SK-N-SH (cell line): ENCODE results near the gene OR51A7. TPM values are rescaled to one million over a fixed set of nuclear protein-coding genes. Genes with fewer than 3 reads are reported as not detected.

Source experiments
- CTCF ChIA-PET: fragments of 300-600, 350-600 bp; formaldehyde crosslinking; extraction: SDS; loops from one replicate; lab custom pipeline; 2021; lab: Yijun Ruan, JAX
- POLR2A ChIA-PET: fragments of 350-600 bp; sonication (Branson Sonifier 250); formaldehyde crosslinking; extraction: SDS; loops from one replicate; lab custom pipeline; 2020; ENCODE audit warnings: antibody characterized with exemption, inconsistent platforms; lab: Yijun Ruan, JAX
- DNase-seq: peaks from one replicate; pipeline ENCODE4 v3.0.0; 2012
- H2AFZ ChIP-seq: fragments of 200-600 bp; sonication (generic); 2 replicates; pipeline ENCODE4 v1.8.1; 2016; ENCODE audit warnings: antibody characterized with exemption, mild to moderate bottlenecking, low read depth
- H3F3A ChIP-seq: fragments of 200-600 bp; sonication (generic); replicated peaks from 2 replicates; pipeline ENCODE3; 2016; ENCODE audit warnings: antibody characterized with exemption, mild to moderate bottlenecking; ENCODE audit not compliant: insufficient read depth
- H3K27ac ChIP-seq, 2 experiments: fragments of 200-500 bp in 1 of 2; fragments of 200-600 bp in 1 of 2; sonication (Bioruptor generic) in 1 of 2; sonication (generic), shearing (Covaris generic) in 1 of 2; 2 replicates each; pipeline versions ENCODE4 v1.5.1 to v1.6.1; 2014 to 2016; ENCODE audit warnings: low read depth in 2 of 2, inconsistent platforms in 1 of 2, low read length in 1 of 2, mild to moderate bottlenecking in 1 of 2, mixed read lengths in 1 of 2
- H3K27me3 ChIP-seq: fragments of 200-600 bp; sonication (generic), shearing (Covaris generic); 2 replicates; pipeline ENCODE4 v1.6.1; 2016; ENCODE audit warnings: mixed run types; ENCODE audit not compliant: insufficient read depth
- H3K36me3 ChIP-seq, 2 experiments: fragments of 200-500 bp in 1 of 2; fragments of 200-600 bp in 1 of 2; sonication (Bioruptor generic) in 1 of 2; sonication (generic) in 1 of 2; replicated peaks in 1 of 2; 2 replicates each; pipeline versions ENCODE3 to v1.5.1; 2014 to 2016; ENCODE audit warnings: low read length in 1 of 2, mild to moderate bottlenecking in 1 of 2; ENCODE audit not compliant: insufficient read depth in 2 of 2, control insufficient read depth in 1 of 2
- H3K4me1 ChIP-seq, 2 experiments: fragments of 200-500 bp in 1 of 2; fragments of 200-600 bp in 1 of 2; sonication (Bioruptor generic) in 1 of 2; sonication (generic), shearing (Covaris generic) in 1 of 2; 2 replicates each; pipeline versions ENCODE4 v1.5.1 to v1.6.1; 2014 to 2016; ENCODE audit warnings: low read depth in 1 of 2, low read length in 1 of 2, mixed run types in 1 of 2; ENCODE audit not compliant: insufficient read depth in 2 of 2, control insufficient read depth in 1 of 2
- H3K4me2 ChIP-seq: fragments of 200-600 bp; sonication (generic), shearing (Covaris generic); 2 replicates; pipeline ENCODE4 v1.6.1; 2017; ENCODE audit warnings: mixed run types
- H3K4me3 ChIP-seq, 2 experiments: fragments of 200-500 bp in 1 of 2; fragments of 200-600 bp in 1 of 2; sonication (Bioruptor generic) in 1 of 2; sonication (generic), shearing (Covaris generic) in 1 of 2; 2 replicates each; pipeline versions ENCODE4 v1.5.1 to v1.8.1; 2014 to 2016; ENCODE audit warnings: low read depth in 2 of 2, inconsistent platforms in 1 of 2, low read length in 1 of 2, mild to moderate bottlenecking in 1 of 2, mixed read lengths in 1 of 2, moderate library complexity in 1 of 2
- H3K79me2 ChIP-seq: fragments of 200-600 bp; sonication (generic); 2 replicates; pipeline ENCODE4 v1.8.1; 2017; ENCODE audit warnings: mild to moderate bottlenecking; ENCODE audit not compliant: insufficient read depth
- H3K9ac ChIP-seq: fragments of 200-600 bp; sonication (generic); 2 replicates; pipeline ENCODE4 v1.6.1; 2017; ENCODE audit warnings: mixed run types
- H3K9me2 ChIP-seq: fragments of 200-600 bp; sonication (generic); 2 replicates; pipeline ENCODE4 v1.6.1; 2017; ENCODE audit warnings: mixed run types
- H3K9me3 ChIP-seq: fragments of 200-600 bp; sonication (generic); 2 replicates; pipeline ENCODE4 v1.6.1; 2017; ENCODE audit warnings: mixed run types, mild to moderate bottlenecking, moderate library complexity
- H4K20me1 ChIP-seq: fragments of 200-600 bp; sonication (generic); 2 replicates; pipeline ENCODE4 v1.6.1; 2017; ENCODE audit warnings: mild to moderate bottlenecking, mixed run types; ENCODE audit not compliant: insufficient read depth
- EP300 ChIP-seq, 2 experiments: IDR thresholded peaks; 2 replicates each; pipeline versions ENCODE4 v1.4.0 to v1.6.1; 2012; ENCODE audit warnings: borderline replicate concordance in 1 of 2, low read depth in 1 of 2, low read length in 1 of 2
- EZH2phosphoT487 ChIP-seq: fragments of 200-600 bp; sonication (generic); IDR thresholded peaks from 2 replicates; pipeline ENCODE4 v1.6.1; 2017; ENCODE audit warnings: low read depth, mixed run types, mild to moderate bottlenecking, antibody characterized with exemption, moderate library complexity, borderline replicate concordance
- FOSL2 ChIP-seq: IDR thresholded peaks from 2 replicates; pipeline ENCODE4 v1.4.0; 2012; ENCODE audit warnings: low read depth, mild to moderate bottlenecking, moderate library complexity, borderline replicate concordance
- FOXJ3 ChIP-seq: sonication (generic); formaldehyde crosslinking; IDR thresholded peaks from 2 replicates; pipeline ENCODE4 v1.5.1; 2020; ENCODE audit warnings: mild to moderate bottlenecking, missing genetic modification reagents
- GATA2 ChIP-seq: sonication (generic); formaldehyde crosslinking; IDR thresholded peaks from 2 replicates; pipeline ENCODE4 v1.5.0; 2020; ENCODE audit warnings: mild to moderate bottlenecking, missing genetic modification reagents
- JUND ChIP-seq: IDR thresholded peaks from 2 replicates; pipeline ENCODE4 v1.4.0; 2012
- MEF2A ChIP-seq: IDR thresholded peaks from 2 replicates; pipeline ENCODE4 v1.4.0; 2012; ENCODE audit warnings: low read depth, borderline replicate concordance
- MXI1 ChIP-seq: IDR thresholded peaks from 2 replicates; pipeline ENCODE4 v1.6.1; 2012; ENCODE audit warnings: mild to moderate bottlenecking, low read depth, low read length, improper control_type of control experiment
- NRF1 ChIP-seq: IDR thresholded peaks from 2 replicates; pipeline ENCODE4 v1.6.1; 2012; ENCODE audit warnings: low read depth, mild to moderate bottlenecking, low read length
- RAD21 ChIP-seq: IDR thresholded peaks from 2 replicates; pipeline ENCODE4 v1.6.1; 2012; ENCODE audit warnings: mild to moderate bottlenecking, low read length
- RCOR1 ChIP-seq: fragments of 150-350 bp; IDR thresholded peaks from 2 replicates; pipeline ENCODE4 v1.6.1; 2017; ENCODE audit warnings: antibody characterized with exemption, low read length
- TEAD4 ChIP-seq: IDR thresholded peaks from 2 replicates; pipeline ENCODE4 v1.4.0; 2012; ENCODE audit warnings: mild to moderate bottlenecking, borderline replicate concordance; ENCODE audit not compliant: insufficient read depth
- WGBS: methylation state at CpG from one replicate; pipeline ENCODE4 v1.1.6; 2017; ENCODE audit warnings: low lambda C conversion rate; 5-methylcytosine and 5-hydroxymethylcytosine counted together
- polyA plus RNA-seq, 3 experiments: library from polyadenylated mRNA; depleted of rRNA; stranded (reverse); fragments of >200 nt; gene quantifications; 2 replicates each; pipeline ENCODE4 v1.2.3, GENCODE V29; 2012
- TF ChIP-seq, protein P1 (sequence below): fragments of 150-350 bp; IDR thresholded peaks from 2 replicates; pipeline ENCODE4 v1.6.1; 2016; ENCODE audit warnings: mild to moderate bottlenecking, low read depth, low read length
- TF ChIP-seq, protein P2 (sequence below): fragments of 200-600 bp; sonication (generic); IDR thresholded peaks from 2 replicates; pipeline ENCODE4 v1.6.1; 2017; ENCODE audit warnings: antibody characterized with exemption, mild to moderate bottlenecking, moderate library complexity
- TF ChIP-seq, protein P3 (sequence below): fragments of 150-350 bp; IDR thresholded peaks from 2 replicates; pipeline ENCODE4 v1.6.1; 2017; ENCODE audit warnings: antibody characterized with exemption, low read length, low read depth, borderline replicate concordance
- TF ChIP-seq, protein P4 (sequence below): IDR thresholded peaks from 2 replicates; pipeline ENCODE4 v1.4.0; 2012; ENCODE audit warnings: low read depth
- TF ChIP-seq, protein P5 (sequence below): IDR thresholded peaks from 2 replicates; pipeline ENCODE4 v1.4.0; 2012; ENCODE audit warnings: low read depth, borderline replicate concordance

The OR51A7 gene
- polyA plus RNA-seq, 1 of the 3 experiments (the other 2 are of a cell fraction): not detected

DNA sequence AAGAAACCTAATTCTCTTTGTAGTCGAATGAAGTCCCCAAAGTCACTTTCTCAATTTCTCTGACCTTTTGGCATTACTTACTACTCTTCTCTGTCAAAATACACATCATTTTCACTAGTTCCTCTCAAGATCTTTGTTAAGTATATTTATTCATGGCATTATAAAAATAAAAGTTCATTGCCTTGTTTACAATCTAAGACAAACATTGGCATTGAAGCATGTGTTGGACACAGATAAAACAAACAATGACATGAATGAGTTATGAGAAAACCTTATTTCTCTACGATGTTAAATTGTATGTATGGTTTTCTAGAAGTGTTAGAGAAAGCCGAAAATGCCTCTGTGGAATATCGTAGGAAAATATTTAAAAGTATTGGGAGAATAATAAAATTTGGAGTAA, 29.2 kb downstream of the OR51A7 start:
- 0% methylated on average over 4 of the region's 4 CpGs for WGBS
- Histone ChIP-seq H3K4me1 (no peaks in the 10 kb centered on the region), H4K20me1 (no peaks in the 10 kb centered on the region), H3K27ac (no peak overlapping the region), H3K36me3 (no peaks in the 10 kb centered on the region), H3K4me2 (no peak overlapping the region), H2AFZ (no peak overlapping the region), H3K4me3 (no peak overlapping the region), H3K9me2 (no peaks in the 10 kb centered on the region), H3K9ac (no peak overlapping the region), H3K9me3 (no peaks in the 10 kb centered on the region), H3K27me3 (no peaks in the 10 kb centered on the region), H3F3A (no peaks in the 10 kb centered on the region), H3K79me2 (no peaks in the 10 kb centered on the region)
- ChIA-PET CTCF (no interaction called here), POLR2A (no interaction called here)
- DNase-seq: no peak
- no peak for TF ChIP-seq FOSL2
- no peak for TF ChIP-seq MEF2A
- no peak for TF ChIP-seq RCOR1
- no peak for TF ChIP-seq NRF1
- TF ChIP-seq, protein P1, sequence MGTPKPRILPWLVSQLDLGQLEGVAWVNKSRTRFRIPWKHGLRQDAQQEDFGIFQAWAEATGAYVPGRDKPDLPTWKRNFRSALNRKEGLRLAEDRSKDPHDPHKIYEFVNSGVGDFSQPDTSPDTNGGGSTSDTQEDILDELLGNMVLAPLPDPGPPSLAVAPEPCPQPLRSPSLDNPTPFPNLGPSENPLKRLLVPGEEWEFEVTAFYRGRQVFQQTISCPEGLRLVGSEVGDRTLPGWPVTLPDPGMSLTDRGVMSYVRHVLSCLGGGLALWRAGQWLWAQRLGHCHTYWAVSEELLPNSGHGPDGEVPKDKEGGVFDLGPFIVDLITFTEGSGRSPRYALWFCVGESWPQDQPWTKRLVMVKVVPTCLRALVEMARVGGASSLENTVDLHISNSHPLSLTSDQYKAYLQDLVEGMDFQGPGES: no peak
- no peak for TF ChIP-seq JUND
- TF ChIP-seq RAD21: no peak
- TF ChIP-seq EP300 (IDR thresholded peaks at IDR 0.05; ENCODE audit: borderline replicate concordance in 1 of 2, low read depth in 1 of 2, low read length in 1 of 2): no peak

DNA sequence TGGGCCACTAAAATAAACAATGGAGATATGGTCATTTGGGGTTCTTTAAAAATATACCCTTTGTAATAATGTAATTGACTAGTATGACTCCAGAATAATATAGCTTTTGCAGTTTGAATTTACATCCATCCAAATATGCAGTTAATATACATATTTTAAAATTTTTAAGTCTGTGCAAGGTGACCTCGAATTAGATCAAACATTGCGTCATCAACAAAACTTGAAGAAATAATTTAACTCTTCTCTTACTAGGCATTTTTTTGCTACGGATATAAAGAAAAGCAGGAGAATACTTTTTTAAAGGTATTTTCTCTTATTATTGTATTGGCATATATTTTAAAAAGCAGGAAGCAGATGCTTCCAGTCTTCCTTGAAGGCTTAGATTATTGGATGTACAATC, 33.2 kb downstream of the OR51A7 start:
- H4K20me1 ChIP-seq: no peaks in the 10 kb centered on the region
- no peaks in the 10 kb centered on the region for H3K36me3 ChIP-seq
- H2AFZ ChIP-seq: no peak overlapping the region
- TF ChIP-seq GATA2 (CRISPR knock-in tag) (no peak), FOSL2 (no peak)
- TF ChIP-seq, protein P2, sequence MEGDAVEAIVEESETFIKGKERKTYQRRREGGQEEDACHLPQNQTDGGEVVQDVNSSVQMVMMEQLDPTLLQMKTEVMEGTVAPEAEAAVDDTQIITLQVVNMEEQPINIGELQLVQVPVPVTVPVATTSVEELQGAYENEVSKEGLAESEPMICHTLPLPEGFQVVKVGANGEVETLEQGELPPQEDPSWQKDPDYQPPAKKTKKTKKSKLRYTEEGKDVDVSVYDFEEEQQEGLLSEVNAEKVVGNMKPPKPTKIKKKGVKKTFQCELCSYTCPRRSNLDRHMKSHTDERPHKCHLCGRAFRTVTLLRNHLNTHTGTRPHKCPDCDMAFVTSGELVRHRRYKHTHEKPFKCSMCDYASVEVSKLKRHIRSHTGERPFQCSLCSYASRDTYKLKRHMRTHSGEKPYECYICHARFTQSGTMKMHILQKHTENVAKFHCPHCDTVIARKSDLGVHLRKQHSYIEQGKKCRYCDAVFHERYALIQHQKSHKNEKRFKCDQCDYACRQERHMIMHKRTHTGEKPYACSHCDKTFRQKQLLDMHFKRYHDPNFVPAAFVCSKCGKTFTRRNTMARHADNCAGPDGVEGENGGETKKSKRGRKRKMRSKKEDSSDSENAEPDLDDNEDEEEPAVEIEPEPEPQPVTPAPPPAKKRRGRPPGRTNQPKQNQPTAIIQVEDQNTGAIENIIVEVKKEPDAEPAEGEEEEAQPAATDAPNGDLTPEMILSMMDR: no peak
- ChIA-PET CTCF (no interaction called here), POLR2A (no interaction called here)
- H3K4me2 ChIP-seq: no peak overlapping the region
- 3% methylated on average over 3 of the region's 3 CpGs for WGBS
- no peaks in the 10 kb centered on the region for H3K9me2 ChIP-seq
- H3K9me3 ChIP-seq: no peaks in the 10 kb centered on the region
- H3K9ac ChIP-seq: no peak overlapping the region
- H3K27ac ChIP-seq: no peak overlapping the region
- no peaks in the 10 kb centered on the region for H3K79me2 ChIP-seq
- H3K27me3 ChIP-seq: no peaks in the 10 kb centered on the region
- no peak overlapping the region for H3K4me3 ChIP-seq
- no peaks in the 10 kb centered on the region for H3F3A ChIP-seq
- no peak for DNase-seq
- no peaks in the 10 kb centered on the region for H3K4me1 ChIP-seq

DNA sequence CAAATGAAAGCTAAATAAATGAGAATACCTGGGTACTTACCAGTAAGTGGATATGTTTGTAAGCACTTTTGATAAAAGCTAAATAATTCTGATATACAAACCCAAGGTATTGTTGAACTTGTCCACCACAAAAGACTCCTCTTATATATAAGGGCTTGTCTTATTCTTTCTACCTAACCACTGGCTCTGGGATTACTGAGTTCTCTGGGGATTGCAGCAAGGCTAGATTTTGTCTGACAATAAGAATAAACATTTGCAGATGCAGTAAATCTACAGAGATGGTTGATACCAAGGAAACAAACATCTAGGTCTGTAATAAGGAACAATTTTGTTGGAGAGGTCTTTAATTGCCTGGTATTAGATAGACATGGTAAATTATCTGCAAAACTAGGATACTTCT, 43.9 kb downstream of the OR51A7 start, which contains the start of gene OR51A4:
Gene OR51A4 (minus strand): TSS at position 101 of the 400 bp plus-strand sequence. CDS start 505 bp downstream, outside the sequence.
- POLR2A ChIA-PET: no interaction called here

More for the DNA sequence above, 43.9 kb downstream of the OR51A7 start, which contains the start of gene OR51A4:
- Histone ChIP-seq H3F3A (no peaks in the 10 kb centered on the region), H3K4me2 (no peak within 1 kb of the TSS), H3K79me2 (no peaks in the 10 kb centered on the region), H3K4me3 (no peak within 1 kb of the TSS), H3K27ac (no peak within 1 kb of the TSS), H3K36me3 (no peaks in the 10 kb centered on the region), H3K4me1 (no peaks in the 10 kb centered on the region), H3K9me3 (no peaks in the 10 kb centered on the region), H3K9ac (no peak within 1 kb of the TSS), H3K9me2 (no peaks in the 10 kb centered on the region), H4K20me1 (no peaks in the 10 kb centered on the region), H3K27me3 (no peaks in the 10 kb centered on the region), H2AFZ (no peak within 1 kb of the TSS)
- no peak for DNase-seq
- CTCF ChIA-PET: no interaction called here
- TF ChIP-seq FOXJ3 (no peak), MXI1 (no peak), EZH2phosphoT487 (no peak), TEAD4 (no peak), FOSL2 (no peak), RCOR1 (no peak)
- TF ChIP-seq, protein P3, sequence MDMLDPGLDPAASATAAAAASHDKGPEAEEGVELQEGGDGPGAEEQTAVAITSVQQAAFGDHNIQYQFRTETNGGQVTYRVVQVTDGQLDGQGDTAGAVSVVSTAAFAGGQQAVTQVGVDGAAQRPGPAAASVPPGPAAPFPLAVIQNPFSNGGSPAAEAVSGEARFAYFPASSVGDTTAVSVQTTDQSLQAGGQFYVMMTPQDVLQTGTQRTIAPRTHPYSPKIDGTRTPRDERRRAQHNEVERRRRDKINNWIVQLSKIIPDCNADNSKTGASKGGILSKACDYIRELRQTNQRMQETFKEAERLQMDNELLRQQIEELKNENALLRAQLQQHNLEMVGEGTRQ: no peak
- TF ChIP-seq, protein P4, sequence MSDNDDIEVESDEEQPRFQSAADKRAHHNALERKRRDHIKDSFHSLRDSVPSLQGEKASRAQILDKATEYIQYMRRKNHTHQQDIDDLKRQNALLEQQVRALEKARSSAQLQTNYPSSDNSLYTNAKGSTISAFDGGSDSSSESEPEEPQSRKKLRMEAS: no peak
- TF ChIP-seq, protein P5, sequence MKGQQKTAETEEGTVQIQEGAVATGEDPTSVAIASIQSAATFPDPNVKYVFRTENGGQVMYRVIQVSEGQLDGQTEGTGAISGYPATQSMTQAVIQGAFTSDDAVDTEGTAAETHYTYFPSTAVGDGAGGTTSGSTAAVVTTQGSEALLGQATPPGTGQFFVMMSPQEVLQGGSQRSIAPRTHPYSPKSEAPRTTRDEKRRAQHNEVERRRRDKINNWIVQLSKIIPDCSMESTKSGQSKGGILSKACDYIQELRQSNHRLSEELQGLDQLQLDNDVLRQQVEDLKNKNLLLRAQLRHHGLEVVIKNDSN: no peak
